Activated T-helper 1 cell treated with anti-CD3 and anti-CD28 coated beads, Interleukin-12 subunit alpha, Interleukin-12 subunit beta, Interleukin-2, Interleukin-4 antibody, amounts not matched to agents 30 ng/mL and 10 ng/mL and 1 ng/mL, durations not matched to agents 14 hours and 24 hours and 36 hours (primary cell): ENCODE measurements around the gene CRYBA4. TPM values are rescaled to one million over a fixed set of nuclear protein-coding genes. Genes with fewer than 3 reads are reported as not detected.
"Not testable (repeated sequence)": the region's sequence is repeated elsewhere in the genome, so short reads cannot be mapped to it uniquely, and the experiment has no call there.

Experiments
- DNase-seq: peaks from one replicate; pipeline ENCODE4 v3.0.0; 2021; ENCODE audit warnings: low spot score
- H3K27ac Mint-ChIP-seq: one replicate; pipeline ENCODE4 v1.8.0; 2021; ENCODE audit warnings: mild to moderate bottlenecking, mixed read lengths
- H3K27me3 Mint-ChIP-seq: one replicate; pipeline ENCODE4 v1.8.0; 2022; ENCODE audit warnings: mild to moderate bottlenecking, moderate library complexity, mixed read lengths; ENCODE audit not compliant: insufficient read depth
- H3K36me3 Mint-ChIP-seq: one replicate; pipeline ENCODE4 v1.8.0; 2021; ENCODE audit warnings: low read depth, mixed read lengths
- H3K4me1 Mint-ChIP-seq: one replicate; pipeline ENCODE4 v1.8.0; 2021; ENCODE audit warnings: low read depth, mixed read lengths
- H3K4me3 Mint-ChIP-seq: one replicate; pipeline ENCODE4 v1.8.0; 2021; ENCODE audit warnings: mild to moderate bottlenecking, moderate library complexity, mixed read lengths
- H3K9me3 Mint-ChIP-seq: one replicate; pipeline ENCODE4 v1.8.0; 2021; ENCODE audit warnings: mixed read lengths
- intact Hi-C: fragments of 100-400 bp; cut with micrococcal nuclease; formaldehyde crosslinking; loops from one replicate; pipeline ENCODE4 v1.15.1; 2024
- total RNA-seq: library from RNA; stranded (reverse); gene quantifications from 2 replicates; pipeline ENCODE4 v1.2.3, GENCODE V29; 2022

The CRYBA4 gene
- total RNA-seq, 1 donor from 2014 or later = not detected

GRCh38 chr22:26604368-26604767 is 17.4 kb upstream of the CRYBA4 start:
- intact Hi-C loops = no loop called here
- no peak overlapping the region for H3K27ac Mint-ChIP-seq

GRCh38 chr22:26606611-26607010 is 15.2 kb upstream of the CRYBA4 start:
- H3K27ac Mint-ChIP-seq = no peak overlapping the region
- intact Hi-C loops = no loop called here
- no peaks in the 10 kb centered on the region for H3K36me3 Mint-ChIP-seq
- peaks cover 30% of the 10 kb centered on the region for H3K4me1 Mint-ChIP-seq
- H3K27me3 Mint-ChIP-seq = peaks cover 8% of the 10 kb centered on the region
- no peaks in the 10 kb centered on the region for H3K9me3 Mint-ChIP-seq
- no peak for DNase-seq
- H3K4me3 Mint-ChIP-seq = no peak overlapping the region

More at GRCh38 chr22:26604368-26604767, 17.4 kb upstream of the CRYBA4 start:
- no peak for DNase-seq
- Mint-ChIP-seq H3K4me3 (no peak overlapping the region), H3K36me3 (no peaks in the 10 kb centered on the region), H3K27me3 (peaks cover 10% of the 10 kb centered on the region), H3K4me1 (peaks cover 12% of the 10 kb centered on the region), H3K9me3 (no peaks in the 10 kb centered on the region)

GRCh38 chr22:26608129-26608528 is 13.6 kb upstream of the CRYBA4 start:
- DNase-seq = no peak
- H3K9me3 Mint-ChIP-seq = no peaks in the 10 kb centered on the region
- peaks cover 14% of the 10 kb centered on the region for H3K27me3 Mint-ChIP-seq
- H3K4me1 Mint-ChIP-seq = peaks cover 40% of the 10 kb centered on the region
- no peak overlapping the region for H3K27ac Mint-ChIP-seq
- intact Hi-C loops = no loop called here
- no peak overlapping the region for H3K4me3 Mint-ChIP-seq
- no peaks in the 10 kb centered on the region for H3K36me3 Mint-ChIP-seq

- H3K27me3 Mint-ChIP-seq = peaks cover 18% of the 10 kb centered on the region
- H3K36me3 Mint-ChIP-seq = no peaks in the 10 kb centered on the region
- DNase-seq = no peak
- H3K4me3 Mint-ChIP-seq = no peak overlapping the region
- intact Hi-C loops = no loop called here
- H3K4me1 Mint-ChIP-seq = peaks cover 35% of the 10 kb centered on the region
- H3K27ac Mint-ChIP-seq = peak overlapping the region; percentile 10
- H3K9me3 Mint-ChIP-seq = no peaks in the 10 kb centered on the region
These were observed 12.5 kb upstream of the CRYBA4 start for GRCh38 chr22:26609287-26609686.

- H3K4me3 Mint-ChIP-seq = peak overlapping the region; percentile 53
- intact Hi-C loops = loop anchor here (1.0 kb wide), 1 partner anchor 20 kb away; the partner anchor contains the start of gene TPST2
- H3K27ac Mint-ChIP-seq = peak overlapping the region; percentile 92
- no peaks in the 10 kb centered on the region for H3K9me3 Mint-ChIP-seq
- H3K4me1 Mint-ChIP-seq = peaks cover 32% of the 10 kb centered on the region
- peak; percentile 54 for DNase-seq
- H3K36me3 Mint-ChIP-seq = no peaks in the 10 kb centered on the region
- peaks cover 21% of the 10 kb centered on the region for H3K27me3 Mint-ChIP-seq
These were observed 11.4 kb upstream of the CRYBA4 start for GRCh38 chr22:26610072-26610958.

- DNase-seq = no peak
- Mint-ChIP-seq H3K9me3 (no peaks in the 10 kb centered on the region), H3K36me3 (no peaks in the 10 kb centered on the region), H3K4me1 (peaks cover 32% of the 10 kb centered on the region), H3K4me3 (no peak overlapping the region), H3K27ac (no peak overlapping the region), H3K27me3 (peaks cover 21% of the 10 kb centered on the region)
- intact Hi-C loops = loop anchor here (1.0 kb wide), 1 partner anchor 21 kb away; the partner anchor contains the start of gene TPST2
These were observed 10.8 kb upstream of the CRYBA4 start for GRCh38 chr22:26610996-26611395.

- no peak for DNase-seq
- Mint-ChIP-seq H3K4me3 (no peak overlapping the region), H3K27me3 (peaks cover 25% of the 10 kb centered on the region), H3K9me3 (no peaks in the 10 kb centered on the region), H3K36me3 (no peaks in the 10 kb centered on the region), H3K27ac (peak overlapping the region; percentile 40), H3K4me1 (peaks cover 37% of the 10 kb centered on the region)
- intact Hi-C loops = no loop called here
These were observed 9.1 kb upstream of the CRYBA4 start for GRCh38 chr22:26612652-26613051.

GRCh38 chr22:26613753-26614152 is 8.0 kb upstream of the CRYBA4 start:
- DNase-seq, H3K27ac Mint-ChIP-seq, intact Hi-C loops, H3K4me3 Mint-ChIP-seq, H3K36me3 Mint-ChIP-seq, H3K9me3 Mint-ChIP-seq: not testable (repeated sequence)
- Mint-ChIP-seq H3K4me1 (peaks cover 41% of the 10 kb centered on the region), H3K27me3 (peaks cover 20% of the 10 kb centered on the region)

- H3K9me3 Mint-ChIP-seq = no peaks in the 10 kb centered on the region
- no peak overlapping the region for H3K27ac Mint-ChIP-seq
- peaks cover 2% of the 10 kb centered on the region for H3K36me3 Mint-ChIP-seq
- intact Hi-C loops = no loop called here
- H3K4me3 Mint-ChIP-seq = no peak overlapping the region
- peaks cover 37% of the 10 kb centered on the region for H3K4me1 Mint-ChIP-seq
- DNase-seq = no peak
- peaks cover 18% of the 10 kb centered on the region for H3K27me3 Mint-ChIP-seq
These were observed 7.4 kb upstream of the CRYBA4 start for GRCh38 chr22:26614322-26614721.

- intact Hi-C loops = no loop called here
- H3K4me1 Mint-ChIP-seq = peaks cover 29% of the 10 kb centered on the region
- DNase-seq = no peak
- H3K4me3 Mint-ChIP-seq = no peak overlapping the region
- H3K27ac Mint-ChIP-seq = no peak overlapping the region
- no peaks in the 10 kb centered on the region for H3K9me3 Mint-ChIP-seq
- peaks cover 18% of the 10 kb centered on the region for H3K27me3 Mint-ChIP-seq
- peaks cover 2% of the 10 kb centered on the region for H3K36me3 Mint-ChIP-seq
These were observed 6.6 kb upstream of the CRYBA4 start for GRCh38 chr22:26615149-26615548.

GRCh38 chr22:26615830-26616435 is 5.8 kb upstream of the CRYBA4 start:
- intact Hi-C loops = no loop called here
- Mint-ChIP-seq H3K27me3 (peaks cover 18% of the 10 kb centered on the region), H3K4me3 (no peak overlapping the region), H3K36me3 (peaks cover 2% of the 10 kb centered on the region), H3K27ac (no peak overlapping the region), H3K9me3 (no peaks in the 10 kb centered on the region), H3K4me1 (peaks cover 21% of the 10 kb centered on the region)
- DNase-seq = no peak

GRCh38 chr22:26616650-26617049 is 5.1 kb upstream of the CRYBA4 start:
- Mint-ChIP-seq H3K4me1 (peaks cover 19% of the 10 kb centered on the region), H3K9me3 (no peaks in the 10 kb centered on the region), H3K36me3 (peaks cover 2% of the 10 kb centered on the region), H3K27me3 (peaks cover 18% of the 10 kb centered on the region), H3K4me3 (no peak overlapping the region), H3K27ac (peak overlapping the region; percentile 4)
- no peak for DNase-seq
- intact Hi-C loops = no loop called here
